Inflammatory macrophage treated with lipopolysaccharide for 1 hour (primary cell): ENCODE measurements around the gene CDK8.
"Not testable (repeated sequence)": the region's sequence is repeated elsewhere in the genome, so short reads cannot be mapped to it uniquely, and the experiment has no call there.

Experiments used
- DNase-seq, 2 donors: peaks; one replicate each; pipeline ENCODE4 v3.0.0-alpha.2; 2020 to 2022

The CDK8 gene

DNA sequence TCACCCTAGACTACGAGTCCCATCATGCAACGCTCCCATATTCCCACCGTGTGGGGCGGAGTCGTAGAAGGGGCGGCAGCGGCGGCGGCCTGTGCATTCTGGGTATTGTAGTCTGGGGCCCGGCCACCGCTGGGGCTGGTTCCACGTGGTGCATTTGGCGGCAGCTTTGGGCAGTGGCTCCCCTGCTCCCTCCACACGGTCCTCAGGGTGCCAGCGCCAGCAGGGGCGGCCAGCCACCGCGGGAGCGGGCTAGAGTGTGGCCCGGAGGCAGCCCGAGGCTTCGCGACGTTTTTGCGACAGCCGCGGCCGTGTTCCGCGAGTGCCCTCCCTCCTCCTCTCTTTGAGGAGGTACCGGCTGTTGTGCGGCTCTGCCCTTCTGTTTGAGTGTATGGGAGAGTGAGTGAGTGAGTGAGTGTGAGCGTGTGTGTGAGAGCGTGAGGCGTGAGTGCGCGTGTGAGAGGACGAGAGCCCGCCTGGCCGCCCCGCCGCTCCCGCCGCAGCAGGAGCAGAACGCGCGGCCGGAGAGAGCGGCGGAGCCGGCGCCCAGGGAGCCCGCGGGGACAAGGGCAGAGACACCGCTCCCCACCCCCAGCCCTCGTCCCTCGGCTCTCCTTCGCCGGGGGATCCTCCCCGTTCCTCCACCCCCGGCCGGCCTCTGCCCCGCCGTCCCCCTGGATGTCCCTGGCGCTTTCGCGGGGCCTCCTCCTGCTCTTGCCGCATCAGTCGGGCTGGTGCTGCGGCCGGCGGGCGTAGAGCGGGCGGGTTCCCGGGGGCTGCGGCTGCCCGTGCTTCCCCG lies at the start of gene CDK8:
Gene CDK8, plus strand, starts transcription at position 343 of the 796 bp plus-strand sequence. CDS start 513 bp downstream, outside the sequence.
- peak; percentile 78 to 85 for DNase-seq

DNA sequence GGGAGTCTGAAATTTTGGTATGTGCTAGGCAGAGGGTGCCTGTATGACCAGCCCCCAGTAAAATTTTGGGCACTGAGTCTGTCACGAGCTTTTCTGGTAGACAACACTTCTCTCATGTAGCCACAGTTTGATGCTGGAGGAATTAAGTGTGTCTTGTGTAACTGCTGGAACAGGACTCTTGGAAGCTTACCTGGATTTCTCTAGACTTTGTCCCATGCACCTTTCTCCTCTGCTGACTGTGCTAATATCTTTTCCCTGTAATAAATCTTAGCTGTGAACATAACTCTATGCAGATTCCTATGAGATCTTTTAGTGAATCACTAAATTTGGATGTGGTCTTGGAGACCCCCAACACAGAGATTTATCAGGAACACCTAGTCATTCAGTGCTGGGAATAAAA lies 45.6 kb upstream of the CDK8 start:
- no peak for DNase-seq

DNA sequence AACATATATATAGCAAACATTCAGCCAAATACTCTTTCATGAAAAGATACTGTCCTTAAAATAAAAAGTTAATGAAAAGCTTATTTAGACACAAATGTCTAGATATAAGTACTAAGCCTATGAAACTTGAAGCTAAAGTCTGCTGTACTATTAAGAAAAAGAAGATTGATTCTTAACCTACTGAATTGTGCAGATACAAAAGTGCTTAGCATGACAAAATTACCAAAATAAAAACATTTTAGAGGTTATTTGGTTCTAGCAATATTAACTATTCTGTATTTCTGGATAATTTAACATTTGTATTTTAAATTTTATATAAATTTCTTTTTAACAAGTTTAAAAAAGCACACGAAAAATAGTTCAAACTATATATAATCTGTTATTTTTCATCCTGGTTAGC lies 40.6 kb upstream of the CDK8 start:
- no peak for DNase-seq

DNA sequence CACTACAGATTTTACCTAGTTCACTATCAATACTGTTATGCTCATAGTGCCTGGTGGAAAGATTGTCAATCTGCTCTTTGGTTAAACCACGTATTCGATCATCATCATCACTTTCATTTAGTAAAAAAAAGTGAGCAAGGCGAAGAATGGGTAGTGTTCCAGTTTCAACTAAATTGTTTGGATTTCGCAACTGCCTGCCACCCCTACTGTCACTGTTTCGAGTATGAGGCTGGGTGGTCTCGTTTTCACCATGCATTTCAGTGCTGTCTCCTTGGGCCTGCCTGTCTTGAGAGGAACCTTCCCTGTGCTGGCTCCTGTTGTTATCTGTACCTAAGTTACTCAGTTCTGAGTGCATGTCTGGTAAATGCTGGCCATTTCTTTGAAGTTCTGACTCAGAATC lies 39.9 kb upstream of the CDK8 start:
- no peak for DNase-seq

DNA sequence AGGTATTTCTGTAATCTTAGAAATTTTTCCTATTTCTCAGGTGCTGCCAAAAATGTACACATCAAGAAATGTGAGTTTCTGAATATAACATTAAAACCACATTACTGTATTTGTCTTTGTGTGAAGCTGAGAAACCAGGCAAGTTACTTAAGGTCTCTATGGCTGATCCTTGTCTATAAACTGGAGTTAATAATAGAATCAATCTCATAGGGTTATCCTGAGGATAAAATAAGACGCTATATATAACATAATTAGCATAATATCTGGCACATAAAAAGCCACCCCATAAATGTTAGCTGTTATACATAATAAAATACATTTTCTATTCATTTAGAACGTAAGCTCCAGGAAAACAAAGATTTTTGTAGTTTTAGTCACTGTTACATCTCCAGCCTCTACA lies 37.9 kb upstream of the CDK8 start:
- no peak for DNase-seq

DNA sequence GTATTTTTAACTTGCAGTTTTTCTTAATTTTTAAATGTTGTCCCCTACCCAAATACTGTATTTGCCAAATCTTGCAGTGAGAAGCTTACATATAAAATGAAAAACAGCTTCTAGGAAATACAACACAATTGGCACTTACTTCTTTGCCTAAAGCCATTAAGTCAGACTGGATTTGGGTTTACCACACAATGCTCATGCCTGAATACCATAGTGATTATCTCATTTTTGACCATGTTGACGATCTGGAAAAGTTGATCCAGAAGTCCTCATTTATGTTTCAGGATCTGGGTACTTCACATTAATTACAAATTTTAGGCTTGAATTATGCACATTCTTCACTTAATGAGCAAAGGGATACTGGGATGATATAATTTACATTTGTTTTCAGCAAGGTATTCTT lies 34.2 kb upstream of the CDK8 start:
- DNase-seq, result no peak

DNA sequence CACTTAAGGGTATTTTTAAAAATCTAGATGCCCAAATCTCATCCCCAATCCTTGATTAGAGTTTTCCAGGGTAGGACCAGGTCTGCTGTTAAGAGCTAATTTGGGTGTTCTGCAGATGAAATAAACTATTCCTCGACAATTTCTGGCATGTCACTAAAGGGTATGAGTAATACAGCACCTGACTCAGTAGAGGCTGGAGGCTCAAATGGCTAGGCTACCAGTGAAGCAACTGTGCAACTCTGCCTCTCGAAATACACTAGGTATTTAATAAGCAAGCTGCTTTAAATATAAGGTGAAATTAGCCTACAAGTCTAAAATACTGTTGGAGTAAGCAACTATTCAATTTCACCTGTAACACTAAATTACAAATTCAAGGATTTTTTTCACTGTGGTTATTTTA lies 33.4 kb upstream of the CDK8 start:
- peak; percentile 26 to 42 for DNase-seq

DNA sequence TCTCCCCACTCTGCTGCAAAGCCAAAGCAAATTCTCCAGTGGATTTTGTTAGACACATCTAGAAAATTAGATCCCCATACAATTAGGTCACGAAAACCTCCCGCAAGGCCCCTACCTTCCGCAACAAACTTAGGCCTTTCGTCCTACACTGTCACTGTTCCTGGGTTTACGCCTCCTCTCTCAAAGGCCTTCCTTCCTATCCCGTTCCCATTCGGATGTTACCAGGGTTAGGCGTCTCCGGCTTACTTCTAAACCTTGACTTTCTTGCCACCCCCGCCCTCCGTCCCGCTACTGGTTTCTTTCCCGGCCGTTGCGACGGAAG lies 32.6 kb upstream of the CDK8 start:
- DNase-seq, result no peak

DNA sequence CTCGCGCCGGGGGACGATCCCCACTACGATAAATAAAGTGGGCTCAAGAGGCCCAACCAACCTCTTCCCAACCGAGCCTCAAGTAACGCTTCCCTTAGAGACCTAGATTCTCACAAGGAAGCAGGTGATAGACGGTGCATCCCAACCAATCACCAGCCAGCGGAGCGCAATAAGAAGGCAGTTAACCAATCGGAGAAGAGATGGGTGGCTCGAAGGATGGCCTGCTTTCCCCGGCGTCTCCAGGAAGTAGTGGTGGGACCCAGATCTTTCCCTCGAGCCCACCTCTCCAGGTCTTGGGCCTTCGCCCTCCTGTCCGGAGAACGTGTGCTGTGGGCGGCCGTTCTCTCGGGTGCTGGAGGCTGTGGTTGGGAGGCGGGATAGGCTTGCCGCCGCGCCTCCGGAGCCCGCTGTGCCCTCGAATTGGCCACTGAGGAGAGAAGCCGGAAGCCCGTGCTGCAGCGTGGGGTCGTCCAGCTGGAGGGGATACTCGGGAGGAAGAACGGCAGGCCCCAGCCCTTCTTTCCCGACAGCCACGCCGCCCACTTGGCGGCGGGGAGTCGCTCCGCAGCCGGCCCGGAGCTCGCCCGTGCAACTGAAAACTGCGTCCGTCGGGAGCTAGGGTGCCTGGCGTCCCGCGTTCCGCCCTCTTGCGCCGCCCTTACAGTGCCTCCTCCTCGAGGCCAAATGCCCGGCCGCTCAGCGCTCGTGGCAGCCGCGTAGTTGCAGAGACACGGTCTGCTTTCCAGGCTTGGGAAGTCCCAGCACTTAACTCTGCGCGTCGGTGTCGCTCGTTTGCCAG lies 32.0 kb upstream of the CDK8 start, which contains the start of gene RNF6:
Gene RNF6, minus strand, starts transcription at position 594 of the 799 bp plus-strand sequence. CDS start 2,665 bp downstream, outside the sequence.
- DNase-seq, result peak; percentile 94 to 98

DNA sequence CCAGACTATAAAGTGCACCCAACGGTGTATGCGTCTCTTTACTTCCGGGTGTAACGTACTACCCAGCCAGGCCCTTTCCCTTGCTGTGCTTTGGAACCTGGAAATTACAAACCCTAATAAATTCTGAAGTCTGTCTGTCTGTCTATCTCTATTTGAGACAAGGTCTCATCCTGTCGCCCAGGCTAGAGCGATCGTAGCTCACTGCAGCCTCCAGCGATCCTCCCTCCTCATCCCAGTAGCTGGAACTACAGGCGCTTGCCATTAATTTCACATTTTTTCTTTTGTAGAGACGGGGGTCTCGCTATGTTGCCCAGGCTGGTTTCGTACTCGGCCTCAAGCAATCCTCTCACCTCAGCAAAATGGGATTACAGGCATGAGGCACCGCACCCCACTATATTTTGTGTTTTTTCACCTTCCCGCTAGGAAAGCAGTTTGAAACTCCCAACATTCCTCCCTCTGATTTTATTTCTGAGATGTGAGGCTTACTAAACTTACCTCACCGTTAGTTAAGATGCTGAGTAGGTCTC lies 31.3 kb upstream of the CDK8 start:
- DNase-seq, result no peak

DNA sequence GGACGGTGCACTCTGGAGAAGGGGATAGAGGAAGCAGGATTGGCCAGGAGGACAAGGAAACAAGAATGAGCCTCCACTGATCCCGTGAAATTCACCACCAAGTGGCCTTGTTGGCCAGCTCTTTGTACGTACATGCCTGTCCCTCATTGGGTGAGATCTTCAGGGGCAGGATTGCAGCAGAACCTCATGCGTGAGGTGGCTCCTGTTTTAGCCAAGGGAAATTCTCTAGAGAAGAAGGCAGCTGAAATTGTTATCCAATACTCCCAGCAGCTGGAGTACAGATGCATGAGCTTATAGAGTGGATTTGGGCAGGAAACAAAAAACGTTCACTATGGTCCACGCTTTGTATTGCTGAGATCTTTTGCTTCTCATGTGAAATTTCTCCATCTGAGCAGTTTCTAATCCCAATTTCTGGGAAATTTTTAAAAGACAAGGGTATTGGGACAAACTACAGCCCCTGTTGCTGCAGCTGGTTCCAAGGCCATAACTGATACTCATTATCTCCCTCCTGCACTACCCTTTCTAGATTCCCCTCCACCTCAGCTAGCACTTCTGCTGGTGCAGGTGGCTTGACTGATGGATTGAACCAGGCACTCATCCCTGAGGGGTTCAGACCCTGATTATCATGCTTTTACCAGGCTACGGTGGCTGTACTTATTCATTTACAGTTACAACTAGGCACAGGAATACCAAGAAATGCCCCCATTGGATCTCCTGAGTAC lies 27.9 kb upstream of the CDK8 start:
- DNase-seq, result no peak

DNA sequence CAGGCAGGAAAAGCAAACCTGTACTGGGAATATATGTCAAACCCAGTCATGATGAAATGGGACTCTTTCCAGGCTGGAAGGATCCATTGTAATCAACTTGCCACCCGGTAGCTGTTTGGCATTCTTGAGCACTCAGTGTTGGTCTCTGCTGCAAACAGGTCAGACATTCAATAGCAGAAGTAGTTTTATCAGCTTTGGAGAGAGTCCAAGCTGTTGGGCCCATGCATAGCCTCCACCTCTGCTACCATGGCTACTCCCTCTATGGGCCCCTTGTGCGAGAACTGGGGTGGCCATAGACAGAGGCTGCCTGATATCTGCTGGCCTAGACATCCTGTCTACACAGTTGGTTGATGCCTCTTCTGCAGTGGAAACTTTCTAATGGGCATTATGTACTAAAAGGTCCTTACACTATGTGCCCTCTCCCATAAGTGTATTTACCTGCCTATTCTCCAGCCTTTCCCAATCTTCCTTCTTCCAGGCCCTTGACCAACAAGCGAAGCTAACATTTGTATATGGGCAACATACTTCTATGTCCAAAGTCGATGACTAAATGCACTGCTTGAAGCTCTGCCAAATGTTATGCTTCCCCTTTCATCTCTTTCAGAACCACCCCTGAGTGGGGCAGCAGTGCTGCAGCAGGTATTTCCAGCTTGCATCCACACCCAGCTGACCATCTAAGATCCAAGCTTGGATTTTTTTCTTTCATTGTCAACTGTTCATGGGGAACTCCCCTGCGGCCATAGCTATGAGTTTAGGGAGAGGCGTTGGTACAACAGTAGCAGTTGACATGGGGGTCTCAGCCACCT lies 26.6 kb upstream of the CDK8 start:
- DNase-seq, result no peak

DNA sequence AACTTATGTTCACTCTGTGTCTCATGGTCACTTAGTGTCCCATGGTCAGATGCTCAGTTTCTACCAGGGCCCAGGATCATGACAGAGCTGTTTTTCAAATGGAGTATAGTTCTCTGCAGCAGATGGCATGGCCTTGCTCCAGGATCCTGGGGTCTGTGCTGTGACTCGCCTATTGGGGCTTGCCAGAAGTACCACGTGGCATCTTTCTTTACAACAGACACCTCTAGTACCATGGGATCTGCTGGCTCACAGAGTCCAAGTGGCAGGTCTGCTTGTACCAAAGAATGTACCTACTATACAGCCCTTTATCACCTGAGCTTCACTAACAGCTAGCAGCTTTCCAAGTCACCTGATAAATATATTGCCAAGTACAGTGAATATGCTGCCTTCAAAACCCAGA lies 25.8 kb upstream of the CDK8 start:
- DNase-seq, result no peak

DNA sequence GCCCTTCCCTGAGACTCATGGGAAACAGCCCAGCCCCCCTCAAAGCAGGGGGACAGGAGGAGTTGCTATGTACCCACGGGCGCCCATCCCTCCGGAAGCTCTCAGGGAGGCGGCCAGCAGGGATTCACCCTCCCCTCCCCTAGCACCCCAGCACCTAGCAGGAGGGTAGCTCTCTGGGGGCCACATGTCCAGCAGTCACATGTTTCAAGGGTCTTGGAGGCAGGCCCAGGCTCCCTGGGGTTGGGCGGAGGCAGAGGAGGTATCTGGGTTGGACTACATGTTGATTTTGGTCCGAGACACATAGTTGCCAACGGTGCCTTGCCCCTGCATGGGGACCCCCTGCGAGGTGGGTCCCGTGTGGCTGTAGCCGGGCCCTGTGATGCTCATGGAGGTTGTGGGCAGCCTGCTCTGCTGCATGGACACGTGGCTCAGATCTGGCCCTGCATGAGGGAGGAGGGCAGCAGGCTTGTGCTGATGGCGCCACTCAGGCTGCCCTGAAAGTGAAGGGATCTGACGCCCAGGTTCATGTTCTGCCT lies 24.8 kb upstream of the CDK8 start:
- no peak for DNase-seq

DNA sequence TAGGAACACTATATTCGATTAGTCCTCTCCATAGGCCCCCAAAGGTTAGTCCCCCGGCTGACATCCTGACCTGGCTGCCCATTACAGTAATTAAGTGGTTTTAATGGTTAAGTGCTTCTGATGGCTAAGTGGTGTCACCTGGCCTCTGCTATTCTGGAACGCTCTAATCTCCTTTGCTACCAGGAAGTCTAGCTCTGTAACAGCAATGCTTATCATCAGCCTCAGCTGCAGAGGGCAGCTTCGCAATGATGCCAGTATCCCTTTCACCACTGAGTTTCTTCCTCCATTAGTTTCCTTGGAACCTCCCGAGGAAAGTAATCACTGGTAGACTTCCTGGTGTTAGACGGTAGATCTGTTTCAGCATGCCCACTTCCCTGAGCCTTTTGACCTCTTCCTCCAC lies 23.2 kb upstream of the CDK8 start:
- no peak for DNase-seq

DNA sequence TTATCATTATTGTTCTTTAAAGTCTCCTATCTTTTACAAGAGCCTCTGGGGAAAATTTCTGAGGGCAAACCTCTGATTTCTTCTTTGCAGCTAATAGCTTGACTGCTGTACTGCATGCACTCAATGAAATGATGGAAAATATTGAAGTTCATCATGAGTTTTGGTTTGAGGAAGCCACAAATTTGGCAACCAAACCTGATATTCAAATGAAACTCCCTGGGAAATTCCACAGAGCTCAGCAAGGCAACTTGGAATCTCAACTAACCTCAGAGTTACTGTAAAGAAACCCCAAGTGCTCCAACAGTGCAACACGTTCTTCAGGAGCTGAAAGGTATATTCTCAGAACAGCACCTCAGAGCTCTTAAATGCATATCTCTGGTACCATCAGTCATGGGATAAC lies 17.6 kb upstream of the CDK8 start:
- peak; percentile 42 to 50 for DNase-seq

DNA sequence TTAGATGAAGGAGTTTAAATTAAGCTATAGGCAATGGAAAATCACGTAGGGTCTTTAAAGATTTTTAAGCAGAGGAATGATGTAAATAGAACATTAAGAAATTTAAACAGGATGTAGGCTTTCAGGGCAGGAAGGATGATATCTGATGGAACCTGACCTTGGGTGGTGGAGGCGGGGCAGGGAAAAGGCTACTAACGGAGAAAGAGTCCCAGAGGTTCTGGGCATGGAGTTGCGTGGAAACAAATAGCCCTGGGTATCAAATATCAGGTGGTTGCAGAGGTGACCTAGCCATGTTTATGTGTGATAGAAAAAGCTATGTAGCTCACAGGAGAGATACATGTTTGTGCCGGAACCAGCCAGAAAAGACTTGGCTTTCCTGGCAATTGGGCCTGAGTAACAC lies 7.8 kb upstream of the CDK8 start:
- DNase-seq, result no peak

DNA sequence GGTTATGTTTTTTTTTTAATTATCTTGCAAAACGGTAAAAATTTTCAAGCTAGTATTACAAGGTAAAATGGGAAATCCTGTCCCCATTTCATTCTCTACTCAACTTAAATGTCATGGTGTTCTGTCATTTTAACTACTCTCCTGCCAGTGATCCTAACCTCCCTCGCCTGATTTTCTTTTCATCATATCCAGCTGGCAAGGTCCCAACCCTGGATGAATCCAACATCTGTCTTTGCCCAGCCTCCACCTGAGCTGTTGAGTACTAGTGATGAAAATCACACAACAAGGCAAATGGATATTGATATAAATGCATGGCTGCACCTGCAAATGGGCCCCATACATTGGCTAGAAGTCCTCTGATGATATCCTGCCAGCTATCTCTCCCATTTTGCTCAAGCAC lies 6.9 kb upstream of the CDK8 start:
- DNase-seq, result no peak

DNA sequence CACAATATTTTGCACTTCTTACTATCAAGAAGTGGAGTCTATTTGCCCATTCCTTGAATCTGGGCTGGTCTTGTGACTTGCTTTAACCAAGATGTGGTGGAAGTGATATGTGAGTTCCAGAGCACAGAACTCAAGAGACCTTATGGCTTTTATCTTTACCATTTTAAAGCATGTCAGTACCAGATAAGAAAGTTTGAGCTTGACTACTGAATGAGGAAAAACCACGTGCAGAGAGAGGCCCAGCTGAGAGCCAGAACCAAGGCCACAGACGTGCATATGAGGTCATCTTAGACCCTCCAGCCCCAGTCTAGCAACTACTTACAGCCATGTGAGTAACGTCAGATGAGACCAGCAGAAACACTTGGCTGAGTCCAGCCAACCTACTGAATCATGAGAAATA lies 6.3 kb upstream of the CDK8 start:
- no peak for DNase-seq

DNA sequence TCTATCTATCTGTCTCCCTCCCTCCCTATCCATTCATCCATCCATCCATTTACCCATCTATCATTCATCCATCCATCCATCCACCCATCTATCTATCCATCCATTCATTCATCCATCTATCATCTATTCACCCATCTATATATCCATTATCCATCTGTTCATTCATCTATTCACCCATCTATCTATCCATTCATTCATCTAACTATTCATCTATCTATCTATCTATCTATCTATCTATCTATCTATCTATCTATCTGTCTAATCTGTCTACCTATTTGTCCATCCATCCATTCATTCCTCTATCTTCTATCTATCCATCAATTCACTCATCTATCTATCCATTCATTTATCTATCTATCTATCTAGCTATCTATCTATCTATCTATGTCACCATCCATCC lies 4.4 kb upstream of the CDK8 start:
- DNase-seq, result no peak

DNA sequence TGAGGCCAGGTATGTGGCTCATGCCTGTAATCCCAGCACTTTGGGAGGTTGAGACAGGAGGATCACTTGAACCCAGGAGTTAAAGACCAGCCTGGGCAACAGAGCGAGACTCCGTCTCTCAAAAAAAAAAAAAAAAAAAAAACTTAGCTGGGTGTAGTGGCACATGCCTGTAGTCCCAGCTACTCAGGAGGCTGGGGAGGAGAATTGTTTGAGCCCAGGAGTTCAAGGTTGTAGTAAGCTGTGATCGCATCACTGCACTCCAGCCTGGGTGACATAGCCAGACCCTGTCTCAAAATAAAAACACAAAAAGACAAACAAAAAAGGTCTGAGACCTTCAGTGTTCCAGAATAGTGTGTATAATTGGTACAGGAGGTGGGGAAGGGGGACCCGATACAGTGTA lies 1.9 kb upstream of the CDK8 start:
- DNase-seq, result not testable (repeated sequence)

DNA sequence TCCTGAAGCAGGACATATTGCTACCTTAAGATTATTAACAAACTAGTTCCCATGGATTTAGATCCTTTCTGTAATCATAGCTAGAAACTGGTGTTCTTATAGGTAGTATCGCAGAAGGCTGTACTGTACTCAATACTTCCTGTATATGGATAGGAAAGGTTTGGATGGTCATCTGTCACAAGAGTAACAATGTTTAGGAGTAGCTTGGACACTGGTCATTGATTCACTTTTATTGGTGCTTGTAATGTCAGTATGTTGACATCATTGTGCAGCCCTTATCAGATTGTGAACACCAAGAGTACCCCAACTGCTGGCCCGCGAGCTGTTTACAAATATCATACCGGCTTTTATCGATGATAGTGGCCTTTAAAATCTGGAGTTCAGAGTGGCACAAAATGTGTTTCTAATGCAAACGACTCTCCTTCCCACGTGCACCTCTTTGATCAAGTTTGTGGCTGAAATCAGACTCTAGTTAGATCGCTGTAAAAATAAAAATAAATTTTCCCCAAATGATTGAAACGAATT lies 605 bp upstream of the CDK8 start:
- DNase-seq, result no peak
